ENCODE data around the gene NCAM2. TPM values are rescaled to one million over a fixed set of nuclear protein-coding genes. Genes with fewer than 3 reads are reported as not detected.

NCAM2 gene
- total and polyA plus RNA-seq, 2 experiments from 2014 or later, result 0.36 to 0.83 TPM

DNA sequence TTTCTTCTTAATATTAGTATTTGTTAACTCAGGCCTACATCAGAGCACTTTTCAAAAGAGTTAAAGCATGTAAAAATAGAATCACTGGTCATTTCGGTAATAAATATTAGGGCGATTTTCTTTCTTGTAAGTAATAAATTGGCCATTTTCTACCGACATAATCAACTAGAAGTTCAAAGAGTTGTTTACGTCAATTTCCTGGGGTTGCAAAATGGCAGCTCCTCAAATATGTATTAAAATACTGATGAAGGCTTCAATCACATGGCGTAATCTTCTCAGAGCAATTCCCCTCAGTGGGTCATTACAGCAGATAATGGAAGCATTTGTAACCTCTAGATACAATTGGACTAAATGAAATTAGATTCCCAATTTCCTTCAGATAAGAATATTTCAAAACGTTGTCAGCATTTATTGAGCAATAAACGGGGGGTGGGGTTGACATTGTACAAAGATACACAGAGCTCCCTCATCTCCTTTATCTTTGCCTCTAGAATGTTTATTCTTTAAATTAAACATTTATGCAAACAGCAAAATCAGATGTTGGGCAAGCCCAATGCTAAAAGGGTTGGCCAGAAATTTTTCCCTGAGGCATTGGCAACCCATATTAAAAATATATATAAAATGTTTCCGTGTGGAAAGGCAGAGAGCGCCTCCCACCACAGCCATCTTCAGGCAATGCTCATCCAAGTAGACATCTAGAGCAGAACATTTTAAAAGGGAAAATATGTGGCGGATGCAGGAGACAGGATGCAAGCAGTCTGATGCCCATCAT, 240.6 kb downstream of the NCAM2 start:
- no peaks in the 10 kb centered on the region for H3K4me1 Mint-ChIP-seq
- no peaks in the 10 kb centered on the region for H3K27me3 Mint-ChIP-seq (ENCODE audit: insufficient read depth, low read depth, poor library complexity)
- no peaks in the 10 kb centered on the region for H3K9me3 Mint-ChIP-seq
- H3K36me3 Mint-ChIP-seq (ENCODE audit: low read depth), result no peaks in the 10 kb centered on the region
- no peak overlapping the region for H3K4me2 ChIP-seq
- H3K4me3 Mint-ChIP-seq, result no peak overlapping the region
- H3K4me3 ChIP-seq, result no peak overlapping the region
- no peaks in the 10 kb centered on the region for H4K20me1 ChIP-seq (replicated peaks; ENCODE audit: insufficient read depth)
- no peak overlapping the region for H3K27ac Mint-ChIP-seq
- TF ChIP-seq NANOG (IDR thresholded peaks at IDR 0.05; ENCODE audit: borderline replicate concordance), result no peak
- no peak for TF ChIP-seq CREB1 (CRISPR knock-in tag; IDR thresholded peaks at IDR 0.05; ENCODE audit: low read depth)
- TF ChIP-seq, protein P1, sequence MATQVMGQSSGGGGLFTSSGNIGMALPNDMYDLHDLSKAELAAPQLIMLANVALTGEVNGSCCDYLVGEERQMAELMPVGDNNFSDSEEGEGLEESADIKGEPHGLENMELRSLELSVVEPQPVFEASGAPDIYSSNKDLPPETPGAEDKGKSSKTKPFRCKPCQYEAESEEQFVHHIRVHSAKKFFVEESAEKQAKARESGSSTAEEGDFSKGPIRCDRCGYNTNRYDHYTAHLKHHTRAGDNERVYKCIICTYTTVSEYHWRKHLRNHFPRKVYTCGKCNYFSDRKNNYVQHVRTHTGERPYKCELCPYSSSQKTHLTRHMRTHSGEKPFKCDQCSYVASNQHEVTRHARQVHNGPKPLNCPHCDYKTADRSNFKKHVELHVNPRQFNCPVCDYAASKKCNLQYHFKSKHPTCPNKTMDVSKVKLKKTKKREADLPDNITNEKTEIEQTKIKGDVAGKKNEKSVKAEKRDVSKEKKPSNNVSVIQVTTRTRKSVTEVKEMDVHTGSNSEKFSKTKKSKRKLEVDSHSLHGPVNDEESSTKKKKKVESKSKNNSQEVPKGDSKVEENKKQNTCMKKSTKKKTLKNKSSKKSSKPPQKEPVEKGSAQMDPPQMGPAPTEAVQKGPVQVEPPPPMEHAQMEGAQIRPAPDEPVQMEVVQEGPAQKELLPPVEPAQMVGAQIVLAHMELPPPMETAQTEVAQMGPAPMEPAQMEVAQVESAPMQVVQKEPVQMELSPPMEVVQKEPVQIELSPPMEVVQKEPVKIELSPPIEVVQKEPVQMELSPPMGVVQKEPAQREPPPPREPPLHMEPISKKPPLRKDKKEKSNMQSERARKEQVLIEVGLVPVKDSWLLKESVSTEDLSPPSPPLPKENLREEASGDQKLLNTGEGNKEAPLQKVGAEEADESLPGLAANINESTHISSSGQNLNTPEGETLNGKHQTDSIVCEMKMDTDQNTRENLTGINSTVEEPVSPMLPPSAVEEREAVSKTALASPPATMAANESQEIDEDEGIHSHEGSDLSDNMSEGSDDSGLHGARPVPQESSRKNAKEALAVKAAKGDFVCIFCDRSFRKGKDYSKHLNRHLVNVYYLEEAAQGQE (IDR thresholded peaks at IDR 0.05; ENCODE audit: unreplicated experiment), result no peak
- TF ChIP-seq, protein P2, sequence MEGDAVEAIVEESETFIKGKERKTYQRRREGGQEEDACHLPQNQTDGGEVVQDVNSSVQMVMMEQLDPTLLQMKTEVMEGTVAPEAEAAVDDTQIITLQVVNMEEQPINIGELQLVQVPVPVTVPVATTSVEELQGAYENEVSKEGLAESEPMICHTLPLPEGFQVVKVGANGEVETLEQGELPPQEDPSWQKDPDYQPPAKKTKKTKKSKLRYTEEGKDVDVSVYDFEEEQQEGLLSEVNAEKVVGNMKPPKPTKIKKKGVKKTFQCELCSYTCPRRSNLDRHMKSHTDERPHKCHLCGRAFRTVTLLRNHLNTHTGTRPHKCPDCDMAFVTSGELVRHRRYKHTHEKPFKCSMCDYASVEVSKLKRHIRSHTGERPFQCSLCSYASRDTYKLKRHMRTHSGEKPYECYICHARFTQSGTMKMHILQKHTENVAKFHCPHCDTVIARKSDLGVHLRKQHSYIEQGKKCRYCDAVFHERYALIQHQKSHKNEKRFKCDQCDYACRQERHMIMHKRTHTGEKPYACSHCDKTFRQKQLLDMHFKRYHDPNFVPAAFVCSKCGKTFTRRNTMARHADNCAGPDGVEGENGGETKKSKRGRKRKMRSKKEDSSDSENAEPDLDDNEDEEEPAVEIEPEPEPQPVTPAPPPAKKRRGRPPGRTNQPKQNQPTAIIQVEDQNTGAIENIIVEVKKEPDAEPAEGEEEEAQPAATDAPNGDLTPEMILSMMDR (conservative IDR thresholded peaks at IDR 0.05; ENCODE audit: low read depth in 2 of 2), result no peak
- TF ChIP-seq ZNF331 (CRISPR knock-in tag; IDR thresholded peaks at IDR 0.05; ENCODE audit: low read depth), result no peak
- no peak for TF ChIP-seq EZH2 (IDR thresholded peaks at IDR 0.05; ENCODE audit: low read depth, unreplicated experiment)
- TF ChIP-seq ZNF114 (CRISPR knock-in tag; IDR thresholded peaks at IDR 0.05), result no peak
- H3K4me1 ChIP-seq (ENCODE audit: insufficient read depth), result no peaks in the 10 kb centered on the region
- no peaks in the 10 kb centered on the region for H3F3A ChIP-seq (replicated peaks; ENCODE audit: low read depth)
- H3K36me3 ChIP-seq (ENCODE audit: insufficient read depth), result no peaks in the 10 kb centered on the region
- H3K79me2 ChIP-seq (replicated peaks; ENCODE audit: insufficient read depth), result no peaks in the 10 kb centered on the region
- ATAC-seq (no peak), DNase-seq (ENCODE audit: low spot score) (no peak)
- H2AFZ ChIP-seq, result no peak overlapping the region
- H3K27ac ChIP-seq (ENCODE audit: low read depth), result no peak overlapping the region
- 0 out of 2 replicates have a peak, but pooled peaks cover 4% of the 10 kb centered on the region for H3K9me2 ChIP-seq (ENCODE audit: insufficient read depth)
- no peaks in the 10 kb centered on the region for H3K27me3 ChIP-seq (ENCODE audit: insufficient read depth)

DNA sequence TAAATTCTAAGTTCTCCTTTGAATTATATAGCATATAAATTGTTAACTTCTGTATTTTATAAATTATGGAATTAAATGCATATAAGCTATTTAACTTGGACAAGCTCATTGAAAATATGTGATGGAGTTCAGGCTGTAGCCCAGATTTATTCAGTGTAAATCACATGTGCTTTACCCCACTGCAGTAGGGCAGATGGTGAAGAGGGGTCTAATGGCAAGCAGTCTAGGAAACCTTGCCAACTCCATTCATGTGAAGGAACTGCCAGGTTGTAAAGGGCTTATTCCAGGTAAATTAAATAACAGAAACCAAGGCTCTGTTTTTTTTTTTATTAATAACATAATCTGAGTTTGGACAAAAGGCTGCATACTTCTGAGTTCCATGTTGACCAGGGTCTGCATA, 243.2 kb downstream of the NCAM2 start:
- no peak overlapping the region for H3K4me3 ChIP-seq
- Mint-ChIP-seq H3K9me3 (no peaks in the 10 kb centered on the region), H3K36me3 (ENCODE audit: low read depth) (no peaks in the 10 kb centered on the region), H3K4me3 (no peak overlapping the region), H3K27ac (no peak overlapping the region), H3K4me1 (no peaks in the 10 kb centered on the region), H3K27me3 (ENCODE audit: insufficient read depth, low read depth, poor library complexity) (no peaks in the 10 kb centered on the region)
- H3F3A ChIP-seq (replicated peaks; ENCODE audit: low read depth), result no peaks in the 10 kb centered on the region
- H3K79me2 ChIP-seq (replicated peaks; ENCODE audit: insufficient read depth), result no peaks in the 10 kb centered on the region
- DNase-seq (ENCODE audit: low spot score), result no peak
- no peak for ATAC-seq
- H3K27me3 ChIP-seq (ENCODE audit: insufficient read depth), result no peaks in the 10 kb centered on the region
- H3K4me2 ChIP-seq, result no peak overlapping the region
- no peaks in the 10 kb centered on the region for H3K36me3 ChIP-seq (ENCODE audit: insufficient read depth)
- H3K4me1 ChIP-seq (ENCODE audit: insufficient read depth), result no peaks in the 10 kb centered on the region
- no peaks in the 10 kb centered on the region for H4K20me1 ChIP-seq (replicated peaks; ENCODE audit: insufficient read depth)
- no peak overlapping the region for H2AFZ ChIP-seq
- H3K9me2 ChIP-seq (ENCODE audit: insufficient read depth), result 0 out of 2 replicates have a peak, but pooled peaks cover 6% of the 10 kb centered on the region
- H3K27ac ChIP-seq (ENCODE audit: low read depth), result no peak overlapping the region
- TF ChIP-seq POLR2AphosphoS5 (IDR thresholded peaks at IDR 0.05; ENCODE audit: low read depth) (no peak), EZH2phosphoT487 (IDR thresholded peaks at IDR 0.05; ENCODE audit: unreplicated experiment) (no peak), EZH2 (IDR thresholded peaks at IDR 0.05; ENCODE audit: low read depth, unreplicated experiment) (no peak), ZNF331 (CRISPR knock-in tag; IDR thresholded peaks at IDR 0.05; ENCODE audit: low read depth) (no peak), ZNF114 (CRISPR knock-in tag; IDR thresholded peaks at IDR 0.05) (no peak), NANOG (IDR thresholded peaks at IDR 0.05; ENCODE audit: borderline replicate concordance) (no peak), JUNB (IDR thresholded peaks at IDR 0.05; ENCODE audit: unreplicated experiment) (no peak)
- TF ChIP-seq, protein P1 (IDR thresholded peaks at IDR 0.05; ENCODE audit: unreplicated experiment), result no peak
- TF ChIP-seq, protein P2 (conservative IDR thresholded peaks at IDR 0.05; ENCODE audit: low read depth in 2 of 2), result no peak

Data from GM23338 (cell line).